Endothelial cell of umbilical vein (primary cell): Measurements from ENCODE around the gene AMIGO3. TPM values are rescaled to one million over a fixed set of nuclear protein-coding genes. Genes with fewer than 3 reads are reported as not detected.

ENCODE experiments used
- BruUV-seq: library from RNA; stranded (reverse); fragments of 400-500 nt; replicated peaks from 2 replicates; lab custom pipeline; 2021; lab: Mats Ljungman, UMichigan
- CTCF ChIA-PET: fragments of 300-600, 350-600 bp; sonication (Branson Sonifier 250); formaldehyde crosslinking; loops from one replicate; lab custom pipeline; 2021; ENCODE audit warnings: antibody characterized with exemption, inconsistent platforms; lab: Charles Lee
- POLR2A ChIA-PET: fragments of 300-600, 350-600 bp; sonication (Branson Sonifier 250); formaldehyde crosslinking; loops from one replicate; lab custom pipeline; 2021; ENCODE audit warnings: antibody characterized with exemption, inconsistent platforms; lab: Charles Lee
- DNase-seq: peaks from one replicate; pipeline ENCODE4 v3.0.0-alpha.2; 2011; ENCODE audit warnings: low read depth, low spot score
- FAIRE-seq: peaks from 2 replicates; lab custom pipeline; 2011; peaks lifted over from hg19 to GRCh38; lab: Jason Lieb, UNC
- H2AFZ ChIP-seq: 2 replicates; pipeline ENCODE4 v1.6.0; 2012; ENCODE audit warnings: low read depth, low read length, control low read depth, inconsistent platforms
- H3K27ac ChIP-seq: 2 replicates; pipeline ENCODE4 v1.5.1; 2011; ENCODE audit warnings: low read depth, mild to moderate bottlenecking, control low read depth, low read length, moderate library complexity; ENCODE audit not compliant: insufficient read depth
- H3K27me3 ChIP-seq, 2 experiments: 2 replicates each; pipeline versions ENCODE4 v1.6.0 to v1.6.1; 2011; ENCODE audit warnings: low read length in 2 of 2, mixed read lengths in 1 of 2; ENCODE audit not compliant: control insufficient read depth in 2 of 2, insufficient read depth in 2 of 2
- H3K36me3 ChIP-seq, 2 experiments: 2 replicates in 1 of 2; 3 replicates in 1 of 2; pipeline ENCODE4 v1.5.1; 2011; ENCODE audit warnings: low read length in 2 of 2, mild to moderate bottlenecking in 1 of 2, moderate library complexity in 1 of 2; ENCODE audit not compliant: control insufficient read depth in 2 of 2, insufficient read depth in 2 of 2; ENCODE audit errors: extremely low read depth in 1 of 2
- H3K4me1 ChIP-seq: 3 replicates; pipeline ENCODE4 v1.5.1; 2011; ENCODE audit warnings: mild to moderate bottlenecking, low read length; ENCODE audit not compliant: control insufficient read depth, insufficient read depth; ENCODE audit errors: extremely low read depth
- H3K4me2 ChIP-seq: 2 replicates; pipeline ENCODE4 v1.6.1; 2011; ENCODE audit warnings: low read length, control low read depth, mixed read lengths; ENCODE audit not compliant: insufficient read depth
- H3K4me3 ChIP-seq, 3 experiments: fragments of 200-600 bp in 1 of 3; sonication (generic), shearing (Covaris generic) in 1 of 3; replicated peaks in 1 of 3; 2 replicates each; pipeline ENCODE4 v1.5.1; 2011 to 2016; ENCODE audit warnings: control low read depth in 3 of 3, low read length in 3 of 3, mild to moderate bottlenecking in 2 of 3, inconsistent platforms in 1 of 3, low read depth in 1 of 3, moderate library complexity in 1 of 3; ENCODE audit not compliant: insufficient read depth in 1 of 3
- H3K79me2 ChIP-seq: 2 replicates; pipeline ENCODE4 v1.6.0; 2012; ENCODE audit warnings: low read length, inconsistent platforms; ENCODE audit not compliant: control insufficient read depth, insufficient read depth
- H3K9ac ChIP-seq: replicated peaks from 2 replicates; pipeline ENCODE3; 2011; ENCODE audit warnings: low read length, control low read depth; ENCODE audit not compliant: insufficient read depth; ENCODE audit errors: extremely low read depth
- H3K9me1 ChIP-seq: replicated peaks from 3 replicates; pipeline ENCODE4 v1.6.0; 2011; ENCODE audit warnings: mild to moderate bottlenecking, low read length; ENCODE audit not compliant: control insufficient read depth, insufficient read depth; ENCODE audit errors: extremely low read depth
- H3K9me3 ChIP-seq: replicated peaks from 2 replicates; pipeline ENCODE4 v1.5.1; 2012; ENCODE audit warnings: low read length, inconsistent platforms; ENCODE audit not compliant: control insufficient read depth, insufficient read depth
- H4K20me1 ChIP-seq: replicated peaks from 2 replicates; pipeline ENCODE3; 2011; ENCODE audit warnings: mild to moderate bottlenecking, low read length; ENCODE audit not compliant: control insufficient read depth, insufficient read depth; ENCODE audit errors: extremely low read depth
- CTCF ChIP-seq, 2 donors: IDR thresholded peaks; 1 replicate in 1 of 2; 2 replicates in 1 of 2; pipeline ENCODE4 v1.5.1; 2011; ENCODE audit warnings: low read length in 2 of 2, mild to moderate bottlenecking in 2 of 2, moderate library complexity in 2 of 2, control low read depth in 1 of 2, inconsistent platforms in 1 of 2, low read depth in 1 of 2; ENCODE audit not compliant: insufficient read depth in 1 of 2; ENCODE audit errors: extremely low read depth in 1 of 2
- EZH2 ChIP-seq: IDR thresholded peaks from 2 replicates; pipeline ENCODE4 v1.6.1; 2012; ENCODE audit warnings: borderline replicate concordance, low read depth, mild to moderate bottlenecking, moderate library complexity, low read length, inconsistent platforms; ENCODE audit not compliant: severe bottlenecking
- FOS ChIP-seq: IDR thresholded peaks from 2 replicates; pipeline ENCODE4 v1.6.1; 2011; ENCODE audit warnings: mild to moderate bottlenecking, low read length, moderate library complexity, borderline replicate concordance; ENCODE audit not compliant: insufficient read depth
- GATA2 ChIP-seq: IDR thresholded peaks from 2 replicates; pipeline ENCODE4 v1.7.0; 2011; ENCODE audit warnings: low read depth, mild to moderate bottlenecking, moderate library complexity, mixed read lengths, low read length; ENCODE audit not compliant: insufficient read length, insufficient read depth
- JUN ChIP-seq: IDR thresholded peaks from 2 replicates; pipeline ENCODE4 v1.6.1; 2011; ENCODE audit warnings: borderline replicate concordance, low read depth; ENCODE audit not compliant: insufficient read length, insufficient read depth
- MYC ChIP-seq: IDR thresholded peaks from one replicate; pipeline ENCODE4 v1.6.1; 2011; ENCODE audit warnings: mild to moderate bottlenecking, low read depth, low read length
- POLR2A ChIP-seq: IDR thresholded peaks from 2 replicates; pipeline ENCODE4 v1.6.1; 2012; ENCODE audit warnings: low read depth, mild to moderate bottlenecking, control low read depth, low read length
- POLR2AphosphoS5 ChIP-seq: IDR thresholded peaks from 2 replicates; pipeline ENCODE4 v1.6.1; 2012; ENCODE audit warnings: low read depth, mild to moderate bottlenecking, control low read depth, low read length, moderate library complexity; ENCODE audit not compliant: insufficient read depth
- dilution Hi-C: fragments of 300-500 bp; cut with MboI; formaldehyde crosslinking; loops from one replicate; pipeline ENCODE4 v1.15.0; 2019; ENCODE audit warnings: low sequenced_read_pairs; ENCODE audit not compliant: extremely low pct_ligation_motif_present
- intact Hi-C: fragments of 100-400 bp; cut with micrococcal nuclease; formaldehyde crosslinking; loops from one replicate; pipeline ENCODE4 v1.10.0; 2022
- polyA plus RNA-seq, 4 experiments: library from polyadenylated mRNA; depleted of rRNA in 3 of 4; stranded (reverse) in 3 of 4; unstranded in 1 of 4; fragments of >200 nt; gene quantifications; 2 replicates each; pipeline versions ENCODE4 v1.2.1 to v1.2.3, GENCODE V29; 2011 to 2012; ENCODE audit warnings: missing spikeins in 1 of 4
- total RNA-seq: library from RNA; stranded (reverse); gene quantifications from 2 replicates; pipeline ENCODE4 v1.2.3, GENCODE V29; 2021
- TF ChIP-seq, protein P1 (sequence below): IDR thresholded peaks from 2 replicates; pipeline ENCODE4 v1.6.1; 2011; ENCODE audit not compliant: insufficient read depth, insufficient read length

The AMIGO3 gene
- total and polyA plus RNA-seq, 2 donors (not counting 3 experiments of a cell fraction or from before 2014, with no cell fraction given) = 0.21 TPM; not detected in 1

DNA sequence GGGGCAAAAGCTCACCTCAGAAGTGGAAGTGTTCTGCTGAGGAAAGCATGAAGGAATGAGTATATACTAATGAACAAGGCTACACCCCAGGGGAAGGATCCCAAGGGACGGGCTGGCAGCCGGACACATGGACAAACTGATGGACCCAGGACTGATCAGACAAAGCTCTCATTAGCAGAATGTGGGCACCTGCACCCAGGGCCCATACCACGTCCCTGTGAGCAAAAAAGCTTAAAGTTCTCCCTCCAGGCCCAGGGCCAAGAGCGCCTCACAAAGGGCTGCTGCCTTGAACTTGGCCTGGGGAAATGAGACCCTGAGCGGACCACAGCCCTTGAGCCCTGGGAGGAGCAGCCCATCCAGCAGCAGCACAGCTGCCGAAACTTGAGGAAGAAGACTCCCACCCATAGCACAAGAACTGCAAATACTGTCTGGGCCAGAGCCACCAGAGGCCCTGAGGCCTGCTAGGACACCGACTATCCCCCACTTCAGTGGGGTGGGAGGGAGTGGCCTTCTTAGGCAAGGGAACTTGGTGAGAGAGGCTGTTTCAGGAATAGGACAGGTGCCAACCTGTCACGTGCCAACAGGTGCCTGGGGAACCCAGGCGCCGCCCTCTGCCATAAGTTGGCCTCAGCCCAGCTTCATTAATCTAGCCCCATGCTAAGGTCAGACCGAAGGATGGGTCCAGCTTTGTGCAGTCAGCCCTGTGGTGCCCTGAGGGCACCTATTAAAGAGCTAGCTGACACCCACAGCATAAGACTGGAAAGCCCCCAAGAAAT lies 6.6 kb upstream of the AMIGO3 start:
- Histone ChIP-seq H3K4me3 (no peak overlapping the region), H3K9me3 (no peaks in the 10 kb centered on the region), H3K4me2 (no peak overlapping the region), H3K79me2 (peaks cover 13% of the 10 kb centered on the region), H3K27ac (no peak overlapping the region), H3K4me1 (peaks cover 12% of the 10 kb centered on the region), H3K9ac (no peak overlapping the region), H2AFZ (no peak overlapping the region), H3K27me3 (no peaks in the 10 kb centered on the region), H3K36me3 (peaks cover 4 to 38% of the 10 kb centered on the region in 2 experiments), H4K20me1 (no peaks in the 10 kb centered on the region), H3K9me1 (no peaks in the 10 kb centered on the region)
- FAIRE-seq (no peak), DNase-seq (no peak)
- ChIA-PET POLR2A (no interaction called here), CTCF (no interaction called here)
- no TSS peak for BruUV-seq
- dilution Hi-C loops (no loop called here), intact Hi-C loops (loop anchor here (10.0 kb wide), 1 partner anchor 359 kb away; the partner anchor contains the start of gene RBM5)
- no peak for TF ChIP-seq GATA2
- TF ChIP-seq POLR2A = no peak
- TF ChIP-seq, protein P1, sequence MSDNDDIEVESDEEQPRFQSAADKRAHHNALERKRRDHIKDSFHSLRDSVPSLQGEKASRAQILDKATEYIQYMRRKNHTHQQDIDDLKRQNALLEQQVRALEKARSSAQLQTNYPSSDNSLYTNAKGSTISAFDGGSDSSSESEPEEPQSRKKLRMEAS = no peak
- TF ChIP-seq MYC = no peak
- TF ChIP-seq FOS = no peak
- no peak for TF ChIP-seq POLR2AphosphoS5
- TF ChIP-seq JUN = no peak
- no peak for TF ChIP-seq EZH2
- no peak for TF ChIP-seq CTCF (IDR thresholded peaks at IDR 0.05; ENCODE audit: extremely low read depth in 1 of 2, insufficient read depth in 1 of 2, low read depth in 1 of 2, low read length in 2 of 2)
